ENCODE results near the gene ADCY3.

- TF ChIP-seq CTCF (IDR thresholded peaks at IDR 0.05; ENCODE audit: borderline replicate concordance, extremely low read depth, low read length, poor library complexity, severe bottlenecking) (no peak), EZH2 (IDR thresholded peaks at IDR 0.05; ENCODE audit: borderline replicate concordance, low read depth, low read length, severe bottlenecking) (no peak)
Observed at GRCh38 chr2:24898122-24899109, 21.6 kb downstream of the ADCY3 start.

Measured in DND-41 (cell line).